Vagina (tissue), 2 donors: ENCODE measurements around the gene MORC2. TPM values are rescaled to one million over a fixed set of nuclear protein-coding genes. Genes with fewer than 3 reads are reported as not detected.

Experiments used
- DNase-seq, 2 donors: peaks; one replicate each; pipeline ENCODE4 v3.0.0-alpha.2; 2017; ENCODE audit errors: extremely low spot score in 2 of 2
- H3K27ac ChIP-seq: fragments of 200-600 bp; sonication (generic); one replicate; pipeline ENCODE4 v1.5.1; 2019
- H3K27me3 ChIP-seq: fragments of 200-600 bp; sonication (generic); one replicate; pipeline ENCODE4 v1.5.1; 2019
- H3K36me3 ChIP-seq, 2 donors: fragments of 200-600 bp; sonication (generic); one replicate each; pipeline ENCODE4 v1.5.1; 2017 to 2019
- H3K4me1 ChIP-seq: fragments of 200-600 bp; sonication (generic); one replicate; pipeline ENCODE4 v1.5.1; 2019
- H3K4me3 ChIP-seq, 2 donors: fragments of 200-600 bp; sonication (generic); 1 replicate in 1 of 2; 2 replicates in 1 of 2; pipeline ENCODE4 v1.5.1; 2016 to 2019
- H3K9me3 ChIP-seq: fragments of 200-600 bp; sonication (generic); one replicate; pipeline ENCODE4 v1.5.1; 2019
- CTCF ChIP-seq, 3 experiments: fragments of 450-650 bp in 2 of 3; fragments of 200-600 bp in 1 of 3; sonication (generic) in 1 of 3; IDR thresholded peaks; one replicate each; pipeline ENCODE4 v1.5.1; 2017 to 2019; ENCODE audit warnings: antibody characterized with exemption in 3 of 3, mild to moderate bottlenecking in 2 of 3, moderate library complexity in 2 of 3
- POLR2A ChIP-seq, 2 donors: fragments of 450-650 bp; IDR thresholded peaks; one replicate each; pipeline ENCODE4 v1.6.1; 2017; ENCODE audit warnings: antibody characterized with exemption in 2 of 2, mild to moderate bottlenecking in 2 of 2, moderate library complexity in 2 of 2
- POLR2AphosphoS5 ChIP-seq, 2 donors: sonication (generic); formaldehyde crosslinking; IDR thresholded peaks; one replicate each; pipeline ENCODE4 v1.9.0; 2017; ENCODE audit warnings: antibody characterized with exemption in 2 of 2, mild to moderate bottlenecking in 2 of 2, low read depth in 1 of 2; ENCODE audit not compliant: insufficient read depth in 1 of 2
- intact Hi-C: fragments of 100-400 bp; cut with DNase I; formaldehyde crosslinking; loops from one replicate; pipeline ENCODE4 v1.15.1; 2023
- total RNA-seq: library from RNA; depleted of rRNA; stranded (reverse); fragments of >200 nt; gene quantifications from one replicate; pipeline ENCODE4 v1.2.3, GENCODE V29; 2016

Gene MORC2
- total RNA-seq, 1 donor from 2014 or later = 18.4 TPM

GRCh38 chr22:30927806-30928205 lies 40.8 kb downstream of the MORC2 start:
- intact Hi-C loops = loop anchor here (10.0 kb wide), 1 partner anchor 293 kb away; the partner anchor contains the start of gene SLC35E4
- no peaks in the 10 kb centered on the region for H3K4me1 ChIP-seq
- peaks cover 0 to 61% of the 10 kb centered on the region in 2 donors for H3K36me3 ChIP-seq

GRCh38 chr22:30926706-30927105 lies 41.9 kb downstream of the MORC2 start:
- H3K4me3 ChIP-seq = no peak overlapping the region
- no peak for TF ChIP-seq POLR2A (IDR thresholded peaks at IDR 0.05)
- no peak for TF ChIP-seq CTCF (IDR thresholded peaks at IDR 0.05)
- no peak for TF ChIP-seq POLR2AphosphoS5 (IDR thresholded peaks at IDR 0.05; ENCODE audit: insufficient read depth in 1 of 2, low read depth in 1 of 2)
- H3K9me3 ChIP-seq = no peaks in the 10 kb centered on the region
- H3K27me3 ChIP-seq = no peaks in the 10 kb centered on the region
- intact Hi-C loops = loop anchor here (10.0 kb wide), 1 partner anchor 292 kb away; the partner anchor contains the start of gene SLC35E4
- no peak overlapping the region for H3K27ac ChIP-seq
- no peak for DNase-seq
- peaks cover 0 to 50% of the 10 kb centered on the region in 2 donors for H3K36me3 ChIP-seq
- peaks cover 1% of the 10 kb centered on the region for H3K4me1 ChIP-seq

More at GRCh38 chr22:30927806-30928205, 40.8 kb downstream of the MORC2 start:
- DNase-seq = no peak
- no peak for TF ChIP-seq CTCF (IDR thresholded peaks at IDR 0.05)
- TF ChIP-seq POLR2AphosphoS5 (IDR thresholded peaks at IDR 0.05; ENCODE audit: insufficient read depth in 1 of 2, low read depth in 1 of 2) = no peak
- TF ChIP-seq POLR2A (IDR thresholded peaks at IDR 0.05) = no peak
- Histone ChIP-seq H3K27ac (no peak overlapping the region), H3K27me3 (no peaks in the 10 kb centered on the region), H3K9me3 (no peaks in the 10 kb centered on the region), H3K4me3 (no peak overlapping the region)

GRCh38 chr22:30925667-30926066 lies 42.9 kb downstream of the MORC2 start:
- no peak overlapping the region for H3K27ac ChIP-seq
- H3K4me3 ChIP-seq = no peak overlapping the region
- no peaks in the 10 kb centered on the region for H3K27me3 ChIP-seq
- DNase-seq = no peak
- no peaks in the 10 kb centered on the region for H3K9me3 ChIP-seq
- H3K36me3 ChIP-seq = peaks cover 0 to 39% of the 10 kb centered on the region in 2 donors
- intact Hi-C loops = loop anchor here (10.0 kb wide), 1 partner anchor 291 kb away; the partner anchor contains the start of gene SLC35E4
- peaks cover 12% of the 10 kb centered on the region for H3K4me1 ChIP-seq
- TF ChIP-seq POLR2AphosphoS5 (IDR thresholded peaks at IDR 0.05; ENCODE audit: insufficient read depth in 1 of 2, low read depth in 1 of 2) (no peak), CTCF (IDR thresholded peaks at IDR 0.05) (no peak)

GRCh38 chr22:30923168-30923900 lies 45.2 kb downstream of the MORC2 start:
- H3K36me3 ChIP-seq = peaks cover 0 to 26% of the 10 kb centered on the region in 2 donors
- H3K4me1 ChIP-seq = peaks cover 14% of the 10 kb centered on the region
- no peak overlapping the region for H3K27ac ChIP-seq
- H3K9me3 ChIP-seq = no peaks in the 10 kb centered on the region
- H3K27me3 ChIP-seq = no peaks in the 10 kb centered on the region
- TF ChIP-seq POLR2AphosphoS5 (IDR thresholded peaks at IDR 0.05; ENCODE audit: insufficient read depth in 1 of 2, low read depth in 1 of 2) (no peak), POLR2A (IDR thresholded peaks at IDR 0.05) (no peak), CTCF (IDR thresholded peaks at IDR 0.05) (no peak)
- intact Hi-C loops = loop anchor here (10.0 kb wide), 1 partner anchor 289 kb away; the partner anchor contains the start of gene SLC35E4
- DNase-seq = peak; percentile 70 to 71
- H3K4me3 ChIP-seq = no peak overlapping the region

- Histone ChIP-seq H3K9me3 (no peaks in the 10 kb centered on the region), H3K27ac (no peak overlapping the region), H3K27me3 (no peaks in the 10 kb centered on the region), H3K4me3 (peak overlapping the region; percentile 27 to 40), H3K4me1 (peaks cover 14% of the 10 kb centered on the region), H3K36me3 (peaks cover 0 to 14% of the 10 kb centered on the region in 2 donors)
- DNase-seq = peak in 1 of 2 donors; percentile 81
- intact Hi-C loops = loop anchor here (10.0 kb wide), 1 partner anchor 287 kb away; the partner anchor contains the start of gene SLC35E4
- TF ChIP-seq POLR2A (IDR thresholded peaks at IDR 0.05) (no peak), POLR2AphosphoS5 (IDR thresholded peaks at IDR 0.05; ENCODE audit: insufficient read depth in 1 of 2, low read depth in 1 of 2) (peak; percentile 52 to 58)
These were observed 46.4 kb downstream of the MORC2 start for GRCh38 chr22:30922151-30922611.
